ENCODE results near the gene TIAM2.
A peak's percentile ranks its signal among the peaks of the same experiment; 100 is the strongest.

TIAM2 gene

GRCh38 chr6:155067956-155068615 lies 73.0 kb downstream of the TIAM2 start:
- H3K4me1 Mint-ChIP-seq (ENCODE audit: low read depth) = no peaks in the 10 kb centered on the region
- DNase-seq (ENCODE audit: low spot score) = no peak
- no peaks in the 10 kb centered on the region for H3K27me3 Mint-ChIP-seq (ENCODE audit: low read depth)
- no peaks in the 10 kb centered on the region for H3K9me3 Mint-ChIP-seq
- no peak overlapping the region for H3K27ac Mint-ChIP-seq
- H3K4me3 Mint-ChIP-seq = no peak overlapping the region
- no peaks in the 10 kb centered on the region for H3K36me3 Mint-ChIP-seq (ENCODE audit: low read depth)

GRCh38 chr6:155069543-155069942 lies 74.4 kb downstream of the TIAM2 start:
- Mint-ChIP-seq H3K27ac (no peak overlapping the region), H3K4me1 (ENCODE audit: low read depth) (no peaks in the 10 kb centered on the region), H3K27me3 (ENCODE audit: low read depth) (no peaks in the 10 kb centered on the region), H3K9me3 (no peaks in the 10 kb centered on the region), H3K36me3 (ENCODE audit: low read depth) (no peaks in the 10 kb centered on the region), H3K4me3 (no peak overlapping the region)
- DNase-seq (ENCODE audit: low spot score) = no peak

GRCh38 chr6:155075930-155076695 lies 81.0 kb downstream of the TIAM2 start:
- no peak for DNase-seq (ENCODE audit: low spot score)
- Mint-ChIP-seq H3K36me3 (ENCODE audit: low read depth) (no peaks in the 10 kb centered on the region), H3K27ac (no peak overlapping the region), H3K9me3 (no peaks in the 10 kb centered on the region), H3K4me3 (no peak overlapping the region), H3K4me1 (ENCODE audit: low read depth) (peaks cover 23% of the 10 kb centered on the region), H3K27me3 (ENCODE audit: low read depth) (no peaks in the 10 kb centered on the region)

- H3K4me1 Mint-ChIP-seq (ENCODE audit: low read depth) = peaks cover 23% of the 10 kb centered on the region
- no peaks in the 10 kb centered on the region for H3K9me3 Mint-ChIP-seq
- no peaks in the 10 kb centered on the region for H3K36me3 Mint-ChIP-seq (ENCODE audit: low read depth)
- H3K27me3 Mint-ChIP-seq (ENCODE audit: low read depth) = no peaks in the 10 kb centered on the region
- no peak overlapping the region for H3K27ac Mint-ChIP-seq
- no peak overlapping the region for H3K4me3 Mint-ChIP-seq
- no peak for DNase-seq (ENCODE audit: low spot score)
These were observed 82.2 kb downstream of the TIAM2 start for GRCh38 chr6:155077331-155077730.

GRCh38 chr6:155077784-155078183 lies 82.7 kb downstream of the TIAM2 start:
- Mint-ChIP-seq H3K4me1 (ENCODE audit: low read depth) (peaks cover 23% of the 10 kb centered on the region), H3K27me3 (ENCODE audit: low read depth) (no peaks in the 10 kb centered on the region), H3K27ac (no peak overlapping the region), H3K36me3 (ENCODE audit: low read depth) (no peaks in the 10 kb centered on the region), H3K4me3 (no peak overlapping the region), H3K9me3 (no peaks in the 10 kb centered on the region)
- DNase-seq (ENCODE audit: low spot score) = no peak

- H3K4me3 Mint-ChIP-seq = no peak overlapping the region
- H3K27me3 Mint-ChIP-seq (ENCODE audit: low read depth) = no peaks in the 10 kb centered on the region
These were observed 83.2 kb downstream of the TIAM2 start for GRCh38 chr6:155078331-155078745.

GRCh38 chr6:155079985-155080452 lies 84.9 kb downstream of the TIAM2 start:
- peak overlapping the region; percentile 23 for H3K4me3 Mint-ChIP-seq
- H3K27me3 Mint-ChIP-seq (ENCODE audit: low read depth) = no peaks in the 10 kb centered on the region
- DNase-seq (ENCODE audit: low spot score) = peak; percentile 59
- H3K4me1 Mint-ChIP-seq (ENCODE audit: low read depth) = peaks cover 25% of the 10 kb centered on the region
- H3K27ac Mint-ChIP-seq = peak overlapping the region; percentile 33
- no peaks in the 10 kb centered on the region for H3K36me3 Mint-ChIP-seq (ENCODE audit: low read depth)
- no peaks in the 10 kb centered on the region for H3K9me3 Mint-ChIP-seq

More at GRCh38 chr6:155078331-155078745, 83.2 kb downstream of the TIAM2 start:
- no peak for DNase-seq (ENCODE audit: low spot score)
- Mint-ChIP-seq H3K36me3 (ENCODE audit: low read depth) (no peaks in the 10 kb centered on the region), H3K9me3 (no peaks in the 10 kb centered on the region), H3K4me1 (ENCODE audit: low read depth) (peaks cover 24% of the 10 kb centered on the region), H3K27ac (no peak overlapping the region)

- no peak for DNase-seq (ENCODE audit: low spot score)
- Mint-ChIP-seq H3K4me1 (ENCODE audit: low read depth) (peaks cover 25% of the 10 kb centered on the region), H3K27me3 (ENCODE audit: low read depth) (no peaks in the 10 kb centered on the region), H3K9me3 (no peaks in the 10 kb centered on the region), H3K27ac (no peak overlapping the region), H3K4me3 (no peak overlapping the region), H3K36me3 (ENCODE audit: low read depth) (no peaks in the 10 kb centered on the region)
These were observed 86.0 kb downstream of the TIAM2 start for GRCh38 chr6:155080881-155081845.

- Mint-ChIP-seq H3K4me3 (no peak overlapping the region), H3K27me3 (ENCODE audit: low read depth) (no peaks in the 10 kb centered on the region), H3K36me3 (ENCODE audit: low read depth) (no peaks in the 10 kb centered on the region), H3K27ac (no peak overlapping the region), H3K9me3 (no peaks in the 10 kb centered on the region), H3K4me1 (ENCODE audit: low read depth) (peaks cover 15% of the 10 kb centered on the region)
- DNase-seq (ENCODE audit: low spot score) = no peak
These were observed 89.5 kb downstream of the TIAM2 start for GRCh38 chr6:155084431-155085123.

- DNase-seq (ENCODE audit: low spot score) = no peak
- Mint-ChIP-seq H3K4me3 (no peak overlapping the region), H3K4me1 (ENCODE audit: low read depth) (peaks cover 6% of the 10 kb centered on the region), H3K27me3 (ENCODE audit: low read depth) (no peaks in the 10 kb centered on the region), H3K36me3 (ENCODE audit: low read depth) (no peaks in the 10 kb centered on the region), H3K27ac (no peak overlapping the region), H3K9me3 (no peaks in the 10 kb centered on the region)
These were observed 90.6 kb downstream of the TIAM2 start for GRCh38 chr6:155085582-155086257.

GRCh38 chr6:155088856-155089255 lies 93.7 kb downstream of the TIAM2 start:
- no peak for DNase-seq (ENCODE audit: low spot score)
- Mint-ChIP-seq H3K4me3 (no peak overlapping the region), H3K36me3 (ENCODE audit: low read depth) (no peaks in the 10 kb centered on the region), H3K4me1 (ENCODE audit: low read depth) (peaks cover 3% of the 10 kb centered on the region), H3K27ac (no peak overlapping the region), H3K9me3 (no peaks in the 10 kb centered on the region), H3K27me3 (ENCODE audit: low read depth) (no peaks in the 10 kb centered on the region)

- Mint-ChIP-seq H3K9me3 (no peaks in the 10 kb centered on the region), H3K27ac (no peak overlapping the region), H3K36me3 (ENCODE audit: low read depth) (no peaks in the 10 kb centered on the region), H3K4me3 (no peak overlapping the region), H3K4me1 (ENCODE audit: low read depth) (peaks cover 3% of the 10 kb centered on the region), H3K27me3 (ENCODE audit: low read depth) (no peaks in the 10 kb centered on the region)
- no peak for DNase-seq (ENCODE audit: low spot score)
These were observed 94.6 kb downstream of the TIAM2 start for GRCh38 chr6:155089746-155090145.

- no peak for DNase-seq (ENCODE audit: low spot score)
- no peak overlapping the region for H3K27ac Mint-ChIP-seq
- no peaks in the 10 kb centered on the region for H3K36me3 Mint-ChIP-seq (ENCODE audit: low read depth)
- no peak overlapping the region for H3K4me3 Mint-ChIP-seq
- H3K27me3 Mint-ChIP-seq (ENCODE audit: low read depth) = no peaks in the 10 kb centered on the region
- no peaks in the 10 kb centered on the region for H3K9me3 Mint-ChIP-seq
- peaks cover 3% of the 10 kb centered on the region for H3K4me1 Mint-ChIP-seq (ENCODE audit: low read depth)
These were observed 95.1 kb downstream of the TIAM2 start for GRCh38 chr6:155090166-155090565.
